CD4-positive, alpha-beta T cell treated with Interleukin-15 for 1 hour (primary cell): ENCODE data around the gene PTH1R.

Experiments
- DNase-seq: peaks from one replicate; pipeline ENCODE4 v3.0.0-alpha.2; 2020

The PTH1R gene

DNA sequence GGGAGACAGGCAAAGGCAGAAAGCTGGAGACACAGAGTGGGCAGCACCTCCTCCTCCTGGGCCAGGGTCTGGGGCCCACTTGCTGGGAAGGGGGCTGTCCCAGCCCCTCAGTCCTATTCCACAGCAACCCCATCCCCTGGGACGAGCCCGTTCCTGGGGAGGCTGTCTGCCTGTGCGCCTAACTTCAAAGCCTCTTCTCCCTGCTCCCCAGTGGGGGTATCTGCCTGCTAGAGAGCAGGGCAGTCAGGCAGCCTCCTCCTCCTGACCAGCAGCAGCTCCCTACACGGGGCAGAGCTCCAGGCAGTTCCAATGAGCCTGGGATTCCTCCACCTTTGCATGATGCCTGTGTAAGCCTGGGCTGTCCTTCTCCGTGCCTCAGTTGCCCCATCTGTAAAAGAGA, 6.9 kb downstream of the PTH1R start:
- DNase-seq: no peak

- no peak for DNase-seq
Observed at GRCh38 chr3:46884929-46885328, 7.4 kb downstream of the PTH1R start.

DNA sequence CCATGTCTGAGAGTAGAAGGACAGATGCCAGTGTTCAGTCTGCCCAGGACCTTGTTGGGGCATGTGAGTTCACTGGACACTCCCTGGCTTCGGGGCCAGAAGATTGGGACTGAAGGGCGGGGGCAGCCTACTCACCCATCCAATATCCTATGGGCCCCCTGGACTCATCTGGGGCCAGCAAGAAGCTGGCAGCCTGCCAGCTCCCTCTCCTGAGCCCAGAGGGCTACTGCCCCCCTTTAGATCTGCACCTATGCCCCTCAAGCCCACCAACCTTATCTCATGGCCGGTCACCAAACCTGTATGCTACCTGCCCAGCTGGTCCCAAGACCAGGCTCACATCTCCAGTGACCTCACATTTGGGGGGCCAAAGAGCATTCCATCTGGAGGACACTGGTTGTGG, 8.1 kb downstream of the PTH1R start:
- DNase-seq: no peak

DNA sequence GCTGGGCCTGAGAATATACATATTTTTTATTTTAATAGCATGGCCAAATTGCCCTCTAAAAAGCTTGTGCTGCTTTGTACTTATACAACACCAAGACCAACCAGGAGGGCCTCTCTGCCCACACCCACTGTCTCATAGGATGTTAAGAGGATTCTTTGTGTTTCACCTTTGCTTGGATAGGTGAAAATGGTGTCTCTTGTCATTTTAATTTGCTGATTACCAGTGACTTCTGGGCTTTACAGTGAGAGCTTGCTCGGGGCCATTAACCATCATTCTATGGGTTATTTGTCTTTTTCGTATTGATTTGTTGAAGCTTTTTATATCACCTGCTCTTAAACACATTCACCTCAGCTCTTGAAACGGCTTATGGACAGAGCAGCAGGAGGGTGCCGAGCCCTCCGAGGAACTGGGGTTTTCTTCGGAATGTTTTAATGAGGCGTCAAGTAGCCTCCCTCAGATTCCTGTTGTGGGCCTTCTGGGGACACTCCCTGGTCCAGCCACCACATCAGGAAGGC, 10.5 kb downstream of the PTH1R start:
- no peak for DNase-seq

GRCh38 chr3:46888705-46889104, 11.2 kb downstream of the PTH1R start:
- DNase-seq: no peak

GRCh38 chr3:46889381-46890110, 12.0 kb downstream of the PTH1R start:
- no peak for DNase-seq

DNA sequence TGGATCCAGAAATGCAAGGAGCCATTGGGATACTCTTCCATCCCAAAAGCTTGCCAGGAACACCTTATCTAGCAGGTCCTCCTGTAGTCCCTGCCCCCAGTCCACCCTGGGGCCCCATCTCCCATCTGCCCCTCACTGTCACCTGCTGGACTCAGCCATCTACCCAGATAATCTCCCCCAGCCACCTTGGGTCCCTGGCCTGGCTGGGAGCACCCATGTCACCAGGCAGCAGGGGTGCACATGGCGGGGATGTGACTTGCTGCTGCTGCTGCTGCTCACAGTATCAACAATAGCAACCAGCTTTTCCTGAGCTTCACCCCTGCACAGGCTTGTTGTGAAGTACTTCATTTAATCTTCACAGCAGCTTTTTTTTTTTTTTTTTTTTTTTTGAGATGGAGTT, 12.6 kb downstream of the PTH1R start:
- DNase-seq: no peak

GRCh38 chr3:46891132-46891531, 13.6 kb downstream of the PTH1R start:
- DNase-seq: no peak

- DNase-seq: peak; percentile 49
Observed at GRCh38 chr3:46892285-46893145, 15.0 kb downstream of the PTH1R start.

DNA sequence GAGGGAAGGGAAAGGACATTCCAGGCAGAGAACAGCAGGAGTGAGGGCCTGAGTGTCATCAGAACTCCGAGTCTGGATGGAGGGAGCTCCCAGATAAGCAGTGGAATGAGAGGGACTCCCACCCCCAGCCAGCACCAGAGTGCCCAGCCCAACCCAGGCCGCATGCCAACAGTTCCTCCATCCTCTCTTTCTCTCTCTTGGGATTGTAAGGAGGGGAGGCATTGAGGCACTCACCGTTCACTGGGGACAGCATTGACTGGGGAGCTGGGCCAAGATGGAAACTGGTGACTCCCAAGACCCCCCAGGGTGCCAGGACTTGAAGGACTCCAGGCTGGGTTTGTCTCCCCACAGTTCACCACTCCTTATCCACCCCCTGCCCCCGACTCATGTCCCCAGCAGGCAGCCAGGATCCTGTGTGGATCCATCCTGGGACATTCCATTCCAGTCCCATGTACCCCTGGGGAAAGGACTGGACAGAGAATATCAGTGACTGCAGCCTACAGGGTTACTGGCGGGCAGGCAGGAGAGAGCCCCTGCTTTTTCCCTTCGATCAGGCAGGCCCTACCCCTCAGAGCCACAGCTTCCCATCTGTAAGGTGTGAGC, 15.7 kb downstream of the PTH1R start:
- DNase-seq: no peak

DNA sequence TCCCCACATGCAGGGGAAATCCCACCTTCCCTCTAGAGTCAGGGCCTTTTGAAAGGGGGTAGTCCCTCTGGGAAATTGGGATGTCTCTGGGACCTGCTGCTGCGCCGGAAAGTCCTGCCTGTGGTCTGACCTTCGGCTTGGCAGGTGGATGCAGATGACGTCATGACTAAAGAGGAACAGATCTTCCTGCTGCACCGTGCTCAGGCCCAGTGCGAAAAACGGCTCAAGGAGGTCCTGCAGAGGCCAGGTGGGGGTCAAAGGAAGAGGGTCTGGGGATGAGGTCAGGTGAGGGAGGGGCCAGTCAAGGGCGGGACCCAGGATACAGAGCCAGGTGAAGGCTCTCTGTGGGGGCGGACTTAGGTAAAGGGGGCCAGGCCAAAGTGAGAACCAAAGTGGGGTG, 16.2 kb downstream of the PTH1R start:
- no peak for DNase-seq

- DNase-seq: no peak
Observed at GRCh38 chr3:46894256-46894655, 16.7 kb downstream of the PTH1R start.

- DNase-seq: peak; percentile 71
Observed at GRCh38 chr3:46895204-46895660, 17.7 kb downstream of the PTH1R start.

- no peak for DNase-seq
Observed at GRCh38 chr3:46895761-46896160, 18.2 kb downstream of the PTH1R start.

DNA sequence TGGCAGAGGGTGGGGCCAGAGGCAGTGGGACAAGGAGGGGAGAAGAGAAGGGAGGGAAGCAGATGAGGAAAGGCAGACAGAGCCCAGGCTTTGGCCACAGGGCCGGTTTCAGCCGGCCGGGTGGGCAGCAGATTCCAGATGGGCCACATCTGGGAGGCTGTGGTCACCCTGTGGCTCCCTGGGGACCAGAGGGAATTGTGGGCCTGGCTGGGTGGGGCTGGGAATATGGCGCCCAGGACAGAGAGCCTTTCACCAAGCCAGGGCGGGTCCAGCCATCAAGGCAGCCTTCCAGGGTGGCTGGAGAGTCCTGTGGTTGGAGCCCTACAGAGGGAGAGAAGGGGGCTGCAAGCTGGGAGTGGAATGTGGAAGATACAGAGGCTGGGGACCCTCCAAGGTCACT, 18.9 kb downstream of the PTH1R start:
- DNase-seq: no peak

DNA sequence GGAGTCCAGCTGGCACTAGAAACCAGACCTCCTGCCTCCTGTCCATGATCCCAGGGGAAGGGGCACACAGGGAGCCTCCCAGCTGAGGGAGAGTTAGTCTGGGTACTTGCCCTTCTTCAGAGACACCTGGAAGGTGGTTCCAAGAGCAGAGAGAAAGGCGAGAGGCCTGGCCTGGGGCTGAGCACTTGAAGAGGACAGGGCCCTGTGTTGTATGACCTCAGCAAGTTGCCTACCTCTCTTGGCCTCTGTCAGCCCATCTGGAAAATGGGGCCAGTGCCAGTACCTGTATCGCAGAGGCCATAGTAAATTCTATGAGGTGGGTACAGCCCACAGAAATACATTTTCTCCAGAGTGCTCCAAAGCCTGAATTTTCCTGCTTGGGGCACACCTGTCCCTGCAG, 19.5 kb downstream of the PTH1R start:
- DNase-seq: no peak

DNA sequence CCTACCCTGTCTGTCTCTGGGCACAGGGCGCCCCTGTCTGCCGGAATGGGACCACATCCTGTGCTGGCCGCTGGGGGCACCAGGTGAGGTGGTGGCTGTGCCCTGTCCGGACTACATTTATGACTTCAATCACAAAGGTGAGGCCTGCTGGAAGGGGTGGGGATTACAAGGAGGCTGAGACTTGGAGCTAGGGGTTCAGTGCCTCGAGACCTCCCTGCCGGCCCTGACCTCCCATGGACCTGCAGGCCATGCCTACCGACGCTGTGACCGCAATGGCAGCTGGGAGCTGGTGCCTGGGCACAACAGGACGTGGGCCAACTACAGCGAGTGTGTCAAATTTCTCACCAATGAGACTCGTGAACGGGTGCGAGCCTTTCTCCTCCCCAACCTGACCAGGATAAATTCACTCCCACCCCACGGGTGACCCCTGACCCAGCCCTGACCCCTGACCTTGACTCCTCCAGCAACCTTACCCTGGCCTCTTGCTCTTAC, 20.4 kb downstream of the PTH1R start:
- no peak for DNase-seq

GRCh38 chr3:46898321-46899150, 21.0 kb downstream of the PTH1R start:
- DNase-seq: no peak

DNA sequence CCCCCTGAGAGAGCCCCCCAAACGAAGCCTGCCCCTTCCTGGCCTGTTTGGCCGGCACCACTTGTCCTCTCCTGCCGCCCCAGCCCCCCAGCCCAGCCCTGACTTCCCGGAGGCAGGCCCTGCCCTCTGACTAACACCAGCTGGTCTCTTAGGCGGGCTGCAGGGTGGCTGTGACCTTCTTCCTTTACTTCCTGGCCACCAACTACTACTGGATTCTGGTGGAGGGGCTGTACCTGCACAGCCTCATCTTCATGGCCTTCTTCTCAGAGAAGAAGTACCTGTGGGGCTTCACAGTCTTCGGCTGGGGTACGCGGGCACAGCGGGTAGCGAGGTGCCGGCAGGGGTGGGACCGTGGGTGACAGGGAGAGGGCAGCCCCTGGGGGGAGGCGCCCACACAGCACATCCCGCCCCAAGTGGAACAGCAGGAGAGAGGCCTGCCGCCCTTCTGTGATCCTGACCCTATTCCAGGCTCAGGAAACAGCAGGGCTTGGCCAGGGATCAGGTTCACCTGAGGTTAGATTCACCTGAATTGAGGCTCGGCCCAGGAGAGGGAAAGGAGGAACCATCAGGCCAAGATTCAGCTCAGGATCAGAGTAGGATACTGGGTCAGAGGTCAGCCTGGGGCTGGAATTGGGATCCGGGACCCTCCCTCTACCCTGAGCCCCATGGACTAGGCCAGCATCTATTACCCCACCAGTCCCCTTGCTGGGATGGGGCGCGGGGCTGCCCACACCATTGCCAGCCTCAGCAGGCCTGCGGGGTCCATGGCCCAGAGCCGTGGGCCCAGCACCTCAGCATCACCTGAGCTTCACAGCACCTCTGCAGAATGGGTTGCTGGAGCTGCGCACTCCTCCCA, 21.9 kb downstream of the PTH1R start:
- no peak for DNase-seq

- no peak for DNase-seq
Observed at GRCh38 chr3:46900007-46900292, 22.4 kb downstream of the PTH1R start.

DNA sequence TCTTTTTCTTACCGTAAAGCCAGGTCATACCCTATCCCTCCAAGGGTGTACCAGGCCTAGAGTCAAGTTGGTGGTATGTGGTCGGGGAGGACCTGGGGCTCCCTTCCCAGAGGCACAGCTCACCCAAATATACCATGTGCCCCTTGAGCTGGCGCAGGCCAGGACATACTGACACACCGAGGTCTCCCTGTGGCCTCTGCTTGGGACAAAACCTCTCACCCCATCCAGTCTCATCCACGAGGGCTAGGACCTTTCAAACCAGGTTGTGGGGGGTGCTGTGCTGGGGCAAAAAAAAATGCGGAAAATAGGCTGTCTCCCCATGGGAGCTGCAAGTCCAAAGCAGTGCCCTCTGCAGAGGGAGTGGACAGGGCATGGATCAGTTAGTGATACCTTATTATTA, 22.8 kb downstream of the PTH1R start:
- no peak for DNase-seq

DNA sequence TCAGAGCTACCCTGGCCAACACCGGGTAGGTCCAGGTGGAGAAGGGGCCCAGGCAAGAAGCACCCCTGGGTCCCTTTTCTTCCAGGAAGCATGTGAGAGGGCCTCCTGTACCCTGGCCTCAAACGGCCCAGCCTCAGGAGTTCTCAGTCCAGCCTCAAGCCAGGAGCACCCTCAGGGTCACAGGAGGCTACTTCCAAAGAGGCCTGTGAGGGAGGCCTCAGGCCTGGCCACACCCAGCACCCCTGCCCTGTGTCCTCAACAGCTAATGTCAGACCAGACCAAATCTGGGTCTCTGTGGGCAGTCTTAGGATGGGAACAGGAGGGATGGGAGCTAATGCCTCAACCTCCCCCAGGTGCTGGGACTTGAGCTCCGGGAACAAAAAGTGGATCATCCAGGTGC, 23.5 kb downstream of the PTH1R start:
- no peak for DNase-seq
